Duodenal mucosa (tissue), 2 donors: Measurements from ENCODE around the gene PLP1.
"Not testable (repeated sequence)": the region's sequence is repeated elsewhere in the genome, so short reads cannot be mapped to it uniquely, and the experiment has no call there.

Experiments
- H3K27ac ChIP-seq: one replicate; pipeline ENCODE4 v1.7.0; 2013; ENCODE audit warnings: low read depth, low read length
- H3K27me3 ChIP-seq, 2 donors: one replicate each; pipeline ENCODE4 v1.7.0; 2013; ENCODE audit warnings: low read length in 2 of 2, control low read depth in 1 of 2; ENCODE audit not compliant: insufficient read depth in 2 of 2, control insufficient read depth in 1 of 2
- H3K36me3 ChIP-seq, 2 donors: one replicate each; pipeline ENCODE4 v1.7.0; 2013; ENCODE audit warnings: low read length in 2 of 2, control low read depth in 1 of 2; ENCODE audit not compliant: insufficient read depth in 2 of 2, control insufficient read depth in 1 of 2
- H3K4me1 ChIP-seq, 2 donors: one replicate each; pipeline ENCODE4 v1.7.0; 2013; ENCODE audit warnings: low read length in 2 of 2, control low read depth in 1 of 2; ENCODE audit not compliant: insufficient read depth in 2 of 2, control insufficient read depth in 1 of 2
- H3K4me3 ChIP-seq, 2 donors: one replicate each; pipeline ENCODE4 v1.7.0; 2013; ENCODE audit warnings: low read length in 2 of 2, low read depth in 1 of 2
- H3K9ac ChIP-seq, 2 donors: one replicate each; pipeline ENCODE4 v1.7.0; 2013; ENCODE audit warnings: low read length in 2 of 2, low read depth in 1 of 2
- H3K9me3 ChIP-seq, 2 donors: one replicate each; pipeline ENCODE4 v1.7.0; 2013; ENCODE audit warnings: low read length in 2 of 2, control low read depth in 1 of 2; ENCODE audit not compliant: control insufficient read depth in 1 of 2

PLP1 gene

DNA sequence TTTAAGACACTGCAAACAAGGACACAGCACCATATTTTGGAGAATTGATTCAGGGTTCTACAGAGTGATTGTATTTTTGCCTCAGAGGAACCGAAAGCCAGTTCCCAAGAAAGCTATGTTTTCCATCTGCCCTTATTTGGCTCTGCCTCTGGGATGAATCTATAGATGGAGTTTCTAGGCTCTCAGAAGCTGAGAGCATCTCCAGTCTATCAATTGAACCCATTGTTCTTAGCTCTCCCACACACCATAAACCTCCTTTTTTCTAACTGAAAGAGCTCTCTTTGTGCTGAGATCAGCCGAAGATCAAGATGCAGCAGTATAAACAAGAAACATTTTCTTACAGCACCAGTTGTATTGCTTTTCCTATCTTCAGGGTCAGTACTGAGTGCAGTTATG, 16.9 kb downstream of the PLP1 start:
- H3K4me3 ChIP-seq = no peak overlapping the region
- H3K9ac ChIP-seq = no peak overlapping the region
- H3K4me1 ChIP-seq = no peaks in the 10 kb centered on the region
- H3K36me3 ChIP-seq = no peaks in the 10 kb centered on the region
- H3K27ac ChIP-seq = no peak overlapping the region
- no peaks in the 10 kb centered on the region for H3K27me3 ChIP-seq
- no peaks in the 10 kb centered on the region for H3K9me3 ChIP-seq

DNA sequence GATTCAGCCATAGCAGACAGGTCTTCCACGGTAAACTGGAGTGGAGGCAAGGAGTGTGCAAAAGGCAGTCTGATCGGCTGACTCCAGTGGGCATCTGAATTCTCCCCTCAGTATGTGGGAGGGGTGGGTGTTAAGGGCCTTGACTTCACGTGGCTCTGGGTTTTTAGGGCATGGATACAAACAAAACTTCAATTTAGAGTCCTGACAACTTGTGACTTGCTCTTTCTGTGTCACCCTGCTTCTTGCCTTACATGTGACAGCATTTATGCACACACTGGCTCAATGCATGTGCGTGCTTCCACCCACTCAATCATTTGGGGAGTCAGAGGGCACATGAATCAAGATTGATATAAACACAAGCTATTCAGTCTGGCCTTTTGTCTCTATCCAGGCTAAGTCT, 17.5 kb downstream of the PLP1 start:
- Histone ChIP-seq H3K4me3 (no peak overlapping the region), H3K27ac (no peak overlapping the region), H3K9ac (no peak overlapping the region), H3K4me1 (no peaks in the 10 kb centered on the region), H3K9me3 (no peaks in the 10 kb centered on the region), H3K36me3 (no peaks in the 10 kb centered on the region), H3K27me3 (no peaks in the 10 kb centered on the region)

DNA sequence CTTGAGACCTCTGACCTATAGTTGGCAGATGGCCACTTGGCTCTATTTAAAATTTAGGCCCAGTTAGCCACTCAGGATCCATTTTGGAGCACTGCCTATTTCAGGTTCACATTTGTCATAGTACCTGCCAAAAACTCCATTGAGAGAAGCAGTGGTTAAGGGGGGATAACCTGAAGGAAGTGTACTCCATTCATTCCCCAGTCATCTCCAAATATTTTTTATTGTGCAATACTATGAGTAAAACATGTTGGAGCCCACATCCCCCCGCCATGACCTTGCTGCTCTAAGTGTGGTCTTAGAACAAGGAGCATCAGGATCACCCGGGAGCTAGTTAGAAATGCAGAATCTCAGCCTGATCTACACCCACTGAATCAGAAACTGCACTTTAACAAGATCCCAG, 21.1 kb downstream of the PLP1 start:
- no peaks in the 10 kb centered on the region for H3K36me3 ChIP-seq
- no peaks in the 10 kb centered on the region for H3K9me3 ChIP-seq
- no peaks in the 10 kb centered on the region for H3K27me3 ChIP-seq
- H3K9ac ChIP-seq = no peak overlapping the region
- H3K27ac ChIP-seq = no peak overlapping the region
- H3K4me3 ChIP-seq = no peak overlapping the region
- H3K4me1 ChIP-seq = no peaks in the 10 kb centered on the region

DNA sequence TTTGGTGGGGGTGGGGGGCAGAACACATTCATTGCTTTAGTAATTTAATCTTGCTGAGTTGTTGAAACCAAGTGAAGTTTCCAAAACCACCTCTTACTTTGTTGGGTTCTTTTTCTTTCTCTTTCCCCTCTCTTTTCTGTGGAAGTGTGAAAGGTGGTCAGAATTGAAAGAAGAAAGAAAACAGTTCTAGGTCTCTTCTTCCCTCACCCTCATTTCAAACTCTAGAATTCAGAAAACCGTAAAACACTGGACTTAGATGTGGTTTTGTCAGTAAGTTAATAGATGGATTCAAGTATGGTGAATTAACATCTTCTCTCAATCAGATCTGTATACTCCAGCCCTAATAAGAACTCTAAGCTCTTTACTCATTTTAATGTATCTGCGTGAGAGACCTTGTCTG, 23.7 kb downstream of the PLP1 start:
- Histone ChIP-seq H3K27me3 (no peaks in the 10 kb centered on the region), H3K4me3 (no peak overlapping the region), H3K27ac (no peak overlapping the region), H3K9me3 (no peaks in the 10 kb centered on the region), H3K9ac (no peak overlapping the region), H3K4me1 (no peaks in the 10 kb centered on the region), H3K36me3 (no peaks in the 10 kb centered on the region)

DNA sequence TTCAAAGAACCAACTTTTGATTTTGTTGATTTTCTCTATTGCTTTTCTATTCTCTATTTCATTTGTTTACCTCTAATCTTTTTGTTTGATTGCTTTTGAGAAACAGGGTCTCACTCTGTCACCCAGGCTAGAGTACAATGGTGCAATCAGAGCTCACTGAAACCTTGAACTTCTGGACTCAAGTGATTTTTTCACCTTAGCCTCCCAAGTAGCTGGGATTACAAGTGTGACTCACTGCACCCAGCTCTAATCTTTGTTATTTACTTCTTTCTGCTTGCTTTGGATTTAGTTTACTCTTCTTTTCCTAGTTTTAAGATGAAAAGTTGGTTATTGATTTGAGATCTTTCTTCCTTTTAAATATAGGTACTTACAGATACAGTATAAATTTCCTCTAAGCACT, 29.2 kb downstream of the PLP1 start:
- Histone ChIP-seq H3K4me3 (no peak overlapping the region), H3K9me3 (no peaks in the 10 kb centered on the region), H3K36me3 (no peaks in the 10 kb centered on the region), H3K9ac (no peak overlapping the region), H3K27me3 (no peaks in the 10 kb centered on the region), H3K27ac (no peak overlapping the region), H3K4me1 (no peaks in the 10 kb centered on the region)

DNA sequence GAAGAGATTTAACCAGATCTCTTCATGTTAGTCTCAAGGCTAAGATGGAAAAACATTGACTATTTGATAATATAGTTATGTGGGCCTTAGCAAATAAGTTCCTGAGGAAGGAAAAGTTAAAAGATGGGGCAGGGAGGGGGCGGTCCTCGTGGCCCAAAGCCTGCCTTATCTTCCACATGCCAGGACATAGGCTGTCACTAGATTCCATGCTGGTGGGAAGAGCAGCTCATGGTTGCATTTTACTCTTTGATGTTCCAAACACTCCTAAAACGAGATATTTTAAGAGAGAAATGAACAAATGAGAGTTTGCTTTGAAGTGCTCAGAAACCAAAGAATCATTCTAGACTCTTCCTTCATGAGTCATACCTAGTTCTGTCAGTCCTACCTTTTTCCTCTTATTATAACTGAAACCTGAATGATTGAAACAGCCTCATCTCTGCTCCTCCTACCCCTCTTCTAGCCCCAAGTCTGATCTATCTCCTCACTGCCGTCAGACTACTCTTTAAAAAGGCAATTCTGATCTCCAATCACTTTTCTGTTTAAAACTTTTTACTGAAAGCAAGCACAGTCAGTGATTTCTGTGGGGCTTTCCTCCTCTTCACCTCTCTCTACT, 30.3 kb downstream of the PLP1 start:
- no peak overlapping the region for H3K27ac ChIP-seq
- no peaks in the 10 kb centered on the region for H3K27me3 ChIP-seq
- no peak overlapping the region for H3K9ac ChIP-seq
- no peaks in the 10 kb centered on the region for H3K4me1 ChIP-seq
- no peaks in the 10 kb centered on the region for H3K36me3 ChIP-seq
- no peak overlapping the region for H3K4me3 ChIP-seq
- no peaks in the 10 kb centered on the region for H3K9me3 ChIP-seq

DNA sequence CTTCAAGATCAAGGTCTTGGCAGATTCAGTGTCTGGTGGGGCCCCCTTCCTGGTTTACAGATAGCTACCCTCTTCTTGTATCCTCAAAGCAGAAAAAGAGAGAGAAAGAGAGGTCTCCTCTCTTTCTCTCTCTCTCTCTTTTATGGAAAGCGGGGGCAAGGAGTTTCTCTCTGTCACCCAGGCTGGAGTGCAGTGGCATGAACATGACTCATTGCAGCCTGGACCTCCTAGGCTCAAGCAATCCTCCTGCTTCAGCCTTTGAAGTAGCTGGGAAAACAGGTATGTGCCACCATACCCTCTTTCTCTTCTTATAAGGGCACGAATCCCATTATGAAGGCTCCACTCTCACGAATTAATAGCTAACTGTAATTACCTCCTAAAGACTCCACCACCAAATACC, 35.2 kb downstream of the PLP1 start:
- H3K36me3 ChIP-seq = no peaks in the 10 kb centered on the region
- no peak overlapping the region for H3K27ac ChIP-seq
- H3K9me3 ChIP-seq = no peaks in the 10 kb centered on the region
- no peak overlapping the region for H3K4me3 ChIP-seq
- H3K27me3 ChIP-seq = no peaks in the 10 kb centered on the region
- H3K9ac ChIP-seq = no peak overlapping the region
- no peaks in the 10 kb centered on the region for H3K4me1 ChIP-seq

DNA sequence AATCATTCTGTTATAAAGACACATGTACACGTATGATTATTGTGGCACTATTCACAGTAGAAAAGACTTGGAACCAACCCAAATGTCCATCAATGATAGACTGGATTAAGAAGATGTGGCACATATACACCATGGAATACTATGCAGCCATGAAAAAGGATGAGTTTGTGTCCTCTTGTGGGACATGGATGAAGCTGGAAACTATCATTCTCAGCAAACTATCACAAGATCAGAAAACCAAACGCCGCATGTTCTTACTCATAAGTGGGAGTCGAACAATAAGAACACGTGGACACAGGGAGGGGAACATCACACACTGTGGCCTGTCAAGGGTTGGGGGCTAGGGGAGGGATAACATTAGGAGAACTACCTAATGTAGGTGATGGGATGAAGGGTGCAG, 40.5 kb downstream of the PLP1 start:
- not testable (repeated sequence) for H3K27me3 ChIP-seq, H3K9ac ChIP-seq, H3K36me3 ChIP-seq, H3K9me3 ChIP-seq, H3K4me1 ChIP-seq, H3K4me3 ChIP-seq, H3K27ac ChIP-seq

DNA sequence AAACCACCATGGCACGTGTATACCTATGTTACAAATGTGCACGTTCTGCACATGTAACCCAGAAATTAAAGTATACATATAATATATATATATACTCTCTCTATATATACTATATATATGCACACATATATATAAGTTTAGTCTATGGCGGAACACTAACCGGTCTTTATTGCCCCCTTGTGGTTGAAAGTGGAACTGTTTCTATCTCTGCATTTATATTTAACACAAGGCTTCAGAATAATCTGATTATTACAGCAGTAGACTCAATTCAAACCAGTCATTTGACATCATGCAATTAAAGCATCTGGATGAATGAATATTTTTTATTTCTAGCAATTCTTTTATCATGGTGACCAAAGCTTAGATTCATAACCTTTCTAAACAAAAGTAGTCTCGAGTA, 40.9 kb downstream of the PLP1 start:
- H3K36me3 ChIP-seq = no peaks in the 10 kb centered on the region
- no peak overlapping the region for H3K9ac ChIP-seq
- no peak overlapping the region for H3K27ac ChIP-seq
- no peak overlapping the region for H3K4me3 ChIP-seq
- H3K27me3 ChIP-seq = no peaks in the 10 kb centered on the region
- H3K9me3 ChIP-seq = no peaks in the 10 kb centered on the region
- no peaks in the 10 kb centered on the region for H3K4me1 ChIP-seq

DNA sequence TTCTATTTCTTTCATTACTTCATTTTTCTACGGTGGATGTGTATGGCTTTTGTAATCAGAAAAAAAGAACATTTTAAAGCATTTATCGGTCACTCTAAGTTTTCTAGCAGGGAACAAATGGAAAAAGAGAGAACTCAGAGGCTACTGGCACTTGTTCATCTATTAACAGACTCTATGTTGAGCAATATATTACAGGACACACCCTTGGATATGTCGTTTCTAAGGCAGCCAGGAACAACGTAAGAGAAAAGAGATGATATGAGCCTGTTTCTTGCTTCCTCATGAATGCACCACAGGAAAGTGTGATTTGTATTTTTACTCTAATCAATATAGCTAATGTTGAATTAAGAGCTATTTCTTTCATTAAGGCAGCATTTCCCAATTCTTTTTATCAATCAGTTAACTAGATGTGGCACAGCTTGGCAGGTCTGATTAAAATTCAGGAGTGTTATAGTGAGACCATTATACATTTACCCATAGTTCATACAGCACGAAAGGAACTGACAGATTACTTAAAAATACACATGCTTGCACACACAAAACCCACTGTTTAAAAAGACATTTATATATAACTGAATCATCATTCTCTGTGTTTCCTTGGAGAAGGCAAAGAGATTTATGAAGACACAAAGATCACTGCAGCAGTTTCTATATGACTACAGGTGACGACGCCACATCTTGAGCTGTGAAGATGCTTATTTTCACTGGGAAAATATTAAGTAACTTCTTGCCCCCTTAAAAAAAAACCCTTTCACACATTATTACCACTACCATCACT, 42.4 kb downstream of the PLP1 start:
- Histone ChIP-seq H3K27me3 (no peaks in the 10 kb centered on the region), H3K27ac (no peak overlapping the region), H3K9me3 (no peaks in the 10 kb centered on the region), H3K4me1 (no peaks in the 10 kb centered on the region), H3K9ac (no peak overlapping the region), H3K4me3 (no peak overlapping the region), H3K36me3 (no peaks in the 10 kb centered on the region)
